CMK (cell line): ENCODE measurements around the gene OBI1.

Experiments used
- DNase-seq: peaks from one replicate; pipeline ENCODE4 v3.0.0-alpha.2; 2010; ENCODE audit warnings: low read depth

The OBI1 gene, protein sequence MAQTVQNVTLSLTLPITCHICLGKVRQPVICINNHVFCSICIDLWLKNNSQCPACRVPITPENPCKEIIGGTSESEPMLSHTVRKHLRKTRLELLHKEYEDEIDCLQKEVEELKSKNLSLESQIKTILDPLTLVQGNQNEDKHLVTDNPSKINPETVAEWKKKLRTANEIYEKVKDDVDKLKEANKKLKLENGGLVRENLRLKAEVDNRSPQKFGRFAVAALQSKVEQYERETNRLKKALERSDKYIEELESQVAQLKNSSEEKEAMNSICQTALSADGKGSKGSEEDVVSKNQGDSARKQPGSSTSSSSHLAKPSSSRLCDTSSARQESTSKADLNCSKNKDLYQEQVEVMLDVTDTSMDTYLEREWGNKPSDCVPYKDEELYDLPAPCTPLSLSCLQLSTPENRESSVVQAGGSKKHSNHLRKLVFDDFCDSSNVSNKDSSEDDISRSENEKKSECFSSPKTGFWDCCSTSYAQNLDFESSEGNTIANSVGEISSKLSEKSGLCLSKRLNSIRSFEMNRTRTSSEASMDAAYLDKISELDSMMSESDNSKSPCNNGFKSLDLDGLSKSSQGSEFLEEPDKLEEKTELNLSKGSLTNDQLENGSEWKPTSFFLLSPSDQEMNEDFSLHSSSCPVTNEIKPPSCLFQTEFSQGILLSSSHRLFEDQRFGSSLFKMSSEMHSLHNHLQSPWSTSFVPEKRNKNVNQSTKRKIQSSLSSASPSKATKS

DNA sequence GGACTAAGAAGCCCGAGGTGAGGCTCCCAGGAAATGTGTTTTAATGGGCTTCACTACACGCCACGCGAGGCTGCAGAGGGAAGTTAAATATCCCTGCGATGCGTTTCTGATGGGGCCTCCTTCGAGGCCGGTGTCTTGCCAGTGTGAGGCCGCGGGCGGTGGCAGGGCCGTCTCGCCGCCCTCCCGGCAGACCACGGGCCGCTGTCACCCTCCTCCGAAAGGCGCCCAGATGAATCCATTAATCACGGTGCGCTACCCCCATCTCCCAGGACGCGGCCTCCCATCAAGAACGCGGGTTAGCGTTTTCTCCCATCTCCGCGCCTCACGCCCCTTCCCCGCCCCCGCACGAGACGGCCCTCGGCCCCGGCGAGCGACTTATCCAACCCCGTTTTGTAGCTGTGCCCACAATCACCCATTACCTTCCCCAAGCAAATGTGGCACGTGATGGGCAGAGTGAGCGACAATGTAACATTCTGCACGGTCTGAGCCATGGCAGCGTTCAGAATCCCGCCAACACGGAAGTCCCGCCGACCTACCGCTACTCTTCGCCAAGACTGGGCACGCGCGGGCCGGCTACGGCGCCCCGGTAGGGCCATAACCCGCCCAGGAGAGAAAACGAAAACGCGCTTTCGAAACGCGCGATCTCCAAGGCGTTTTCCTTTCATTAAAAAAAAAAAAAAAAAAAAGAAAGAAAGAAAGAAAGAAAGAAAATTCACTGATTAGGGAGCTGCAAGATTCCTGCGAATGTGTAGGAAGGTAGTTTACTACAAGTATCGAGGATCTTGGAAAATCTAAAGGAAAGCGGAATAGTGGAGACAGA, at the start of gene OBI1:
Gene OBI1 (minus strand): TSS at position 526 of the 820 bp plus-strand sequence. CDS start 35 bp downstream, at position 491.
- peak; percentile 91 for DNase-seq

DNA sequence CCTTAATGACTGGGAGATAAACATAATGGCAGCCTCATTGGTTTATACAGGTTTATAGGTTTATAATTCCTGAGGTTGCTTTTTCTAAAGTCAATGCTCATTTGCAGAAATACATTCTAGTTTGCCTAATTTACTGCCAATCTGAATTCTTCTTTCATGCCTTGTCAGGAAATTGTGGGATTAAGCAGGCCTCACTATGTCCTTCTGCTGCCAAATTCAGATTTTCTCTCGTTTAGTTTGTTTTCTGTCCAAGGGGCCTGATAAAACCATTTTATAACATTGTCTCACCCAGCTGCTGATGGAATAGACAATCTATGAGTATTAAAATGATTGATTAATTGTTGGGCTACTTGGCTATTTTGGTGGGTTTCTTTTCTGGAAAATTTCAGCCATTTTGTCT, 42.4 kb upstream of the OBI1 start:
- no peak for DNase-seq

DNA sequence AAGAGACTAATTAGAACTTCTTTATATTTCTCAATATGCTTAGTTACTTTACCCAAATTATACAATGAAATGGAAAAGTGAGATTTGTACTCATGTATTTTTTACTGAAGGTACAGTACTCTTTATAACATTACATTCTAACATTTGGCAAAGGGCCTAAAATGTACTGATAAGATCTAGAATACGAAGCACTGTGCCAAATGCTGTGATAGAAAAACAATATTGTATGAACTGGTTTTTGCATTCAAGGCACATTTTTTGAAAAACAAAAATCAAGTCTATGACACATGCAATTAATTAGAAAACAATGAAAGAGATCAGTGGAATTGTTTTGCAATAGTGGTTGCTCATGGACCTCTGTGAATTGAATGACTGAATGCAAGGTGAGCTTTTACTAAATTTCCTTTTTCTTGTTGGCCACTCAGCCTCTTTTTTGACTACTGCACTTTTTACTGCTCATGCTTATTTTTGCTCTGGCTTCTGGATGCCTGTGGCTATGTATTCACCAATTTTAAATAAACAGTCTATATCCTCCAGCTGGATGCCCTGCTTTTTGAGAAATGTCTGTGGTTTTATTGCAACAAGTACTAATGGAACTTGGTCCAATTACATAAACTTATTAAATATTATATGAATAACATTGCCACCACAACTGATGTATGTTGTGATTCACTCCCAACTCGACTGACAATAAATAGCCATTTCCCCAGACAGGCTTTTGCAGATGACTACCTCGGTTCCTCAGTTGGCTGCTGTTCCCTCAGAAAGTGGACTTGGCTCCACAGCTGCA, 41.4 kb upstream of the OBI1 start:
- DNase-seq = no peak

DNA sequence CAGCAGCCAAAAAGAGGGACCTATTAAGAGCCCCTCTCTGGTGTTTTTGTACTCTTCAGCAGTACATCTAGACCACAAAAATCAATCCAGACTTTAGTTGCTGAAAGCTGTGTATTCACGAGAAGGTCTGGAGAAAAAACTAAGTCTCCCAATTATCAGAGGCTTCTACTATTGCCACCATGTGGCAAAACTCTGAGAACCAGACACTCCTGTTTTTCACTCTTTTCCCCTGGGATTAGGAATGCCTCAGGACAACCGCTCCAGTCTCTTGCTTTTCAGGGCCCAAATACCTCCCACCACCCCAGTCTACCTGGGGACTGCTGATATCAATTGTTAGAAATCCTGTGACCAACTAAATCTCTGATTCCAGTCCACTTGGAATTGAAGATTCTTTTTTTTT, 30.1 kb upstream of the OBI1 start:
- DNase-seq = no peak

DNA sequence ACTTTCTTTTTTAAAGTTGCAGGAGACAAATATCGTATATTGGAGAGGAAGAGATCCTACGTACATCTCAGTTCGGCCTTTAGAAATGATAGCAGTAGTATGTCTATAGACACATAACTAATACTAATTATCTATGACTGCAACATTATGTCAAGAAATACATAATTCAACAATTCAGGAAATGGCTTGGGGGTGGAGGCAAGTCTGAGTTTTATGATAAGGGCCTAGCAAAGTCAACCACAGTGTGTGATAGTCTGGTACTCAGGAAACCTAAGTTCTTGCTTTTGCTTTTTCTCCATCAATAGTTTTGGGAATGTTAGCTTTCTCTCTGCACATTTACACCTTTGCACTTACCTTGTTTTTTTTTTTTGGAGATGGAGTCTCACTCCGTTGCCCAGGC, 27.5 kb upstream of the OBI1 start:
- no peak for DNase-seq

DNA sequence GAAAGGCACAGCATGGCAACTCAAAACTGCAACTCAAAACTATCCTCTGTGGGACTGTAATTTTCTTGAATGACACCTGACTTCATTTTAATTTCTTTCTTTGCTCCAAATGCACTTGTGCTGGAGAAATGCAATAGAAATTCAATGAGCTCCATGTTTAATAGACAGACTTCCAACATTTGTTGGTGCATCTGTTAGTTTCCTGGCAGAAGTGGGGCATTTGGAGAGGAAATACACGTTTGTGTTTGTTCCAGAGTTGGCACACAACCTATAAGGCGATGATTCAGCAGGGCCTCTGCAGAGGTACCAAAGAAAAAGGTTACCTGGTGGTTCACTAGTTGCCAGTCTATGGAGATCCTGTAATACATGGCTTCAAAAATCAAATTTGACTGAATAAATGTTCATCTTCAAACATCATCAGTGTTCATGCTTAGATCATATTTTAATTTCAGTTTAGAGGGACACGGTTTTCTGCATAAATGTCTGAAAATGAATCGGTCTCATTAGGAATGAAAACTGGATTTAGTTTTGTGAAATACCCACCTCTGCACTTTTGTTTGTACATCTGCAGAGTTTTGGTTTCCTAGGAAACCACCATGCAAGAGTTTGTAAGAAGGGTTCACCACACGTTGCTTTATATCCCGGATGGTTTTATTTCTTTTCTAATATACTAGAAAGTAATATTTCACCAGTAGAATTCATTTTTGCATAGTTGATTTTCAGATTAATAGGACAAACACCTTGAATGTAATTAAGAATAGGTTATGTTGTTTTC, 21.8 kb upstream of the OBI1 start:
- DNase-seq = no peak

DNA sequence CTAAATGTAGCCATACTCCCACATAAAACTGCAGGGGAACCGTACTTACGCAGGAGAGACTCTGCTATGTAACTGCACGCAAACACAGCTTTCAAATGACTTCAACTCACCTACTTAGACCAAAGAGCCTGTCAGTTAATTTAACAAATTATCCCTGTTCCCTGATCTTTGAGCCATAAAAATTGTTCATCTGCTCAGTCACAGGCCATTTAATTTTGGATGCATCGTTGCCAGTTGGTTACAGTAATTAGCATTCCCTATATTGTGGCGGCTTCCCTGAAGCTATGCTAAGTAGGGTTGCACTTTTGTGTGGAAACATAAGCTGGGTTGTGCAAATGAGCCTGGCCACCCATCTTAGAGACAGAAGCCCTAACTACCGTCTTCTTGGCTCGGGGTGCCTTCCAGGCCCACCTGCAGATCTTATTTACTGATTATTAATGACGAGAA, 21.2 kb upstream of the OBI1 start:
- no peak for DNase-seq

DNA sequence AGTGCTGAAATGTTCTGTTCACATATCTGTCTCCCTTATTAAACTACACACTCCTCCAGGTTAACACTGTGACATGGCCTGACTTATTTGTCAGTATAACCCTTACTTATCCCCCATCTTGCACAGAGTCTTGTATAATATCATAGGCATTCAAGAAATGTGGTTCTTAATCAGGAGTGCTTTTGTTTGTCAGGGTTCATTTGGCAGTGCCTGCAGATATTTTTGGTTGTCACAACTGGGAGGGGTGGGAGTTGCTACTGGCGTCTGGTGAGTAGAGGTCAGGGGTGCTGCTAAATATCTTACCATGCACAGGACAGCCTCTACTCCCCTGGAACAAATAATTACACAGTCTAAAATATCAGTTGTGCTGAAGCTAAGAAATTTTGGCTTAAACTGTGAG, 20.4 kb upstream of the OBI1 start:
- no peak for DNase-seq

DNA sequence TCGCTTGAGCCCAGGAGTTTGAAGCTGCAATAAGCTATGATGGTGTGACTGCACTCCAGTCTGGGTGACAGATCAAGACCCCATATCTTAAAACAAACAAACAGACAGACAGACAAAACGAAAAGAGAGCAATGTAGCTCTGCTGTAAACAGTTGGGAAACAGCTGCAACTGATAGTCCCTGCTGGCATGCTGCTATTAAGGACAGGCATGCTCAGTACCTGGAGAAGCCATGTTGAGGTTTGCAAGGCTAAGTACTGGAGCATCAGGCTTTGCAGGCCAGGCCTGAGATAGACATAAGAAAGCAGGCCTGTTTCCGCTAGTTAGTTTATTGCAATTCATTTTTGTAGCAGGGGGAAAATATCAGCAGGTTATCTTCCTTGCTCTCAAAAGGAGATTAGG, 16.2 kb upstream of the OBI1 start:
- no peak for DNase-seq

DNA sequence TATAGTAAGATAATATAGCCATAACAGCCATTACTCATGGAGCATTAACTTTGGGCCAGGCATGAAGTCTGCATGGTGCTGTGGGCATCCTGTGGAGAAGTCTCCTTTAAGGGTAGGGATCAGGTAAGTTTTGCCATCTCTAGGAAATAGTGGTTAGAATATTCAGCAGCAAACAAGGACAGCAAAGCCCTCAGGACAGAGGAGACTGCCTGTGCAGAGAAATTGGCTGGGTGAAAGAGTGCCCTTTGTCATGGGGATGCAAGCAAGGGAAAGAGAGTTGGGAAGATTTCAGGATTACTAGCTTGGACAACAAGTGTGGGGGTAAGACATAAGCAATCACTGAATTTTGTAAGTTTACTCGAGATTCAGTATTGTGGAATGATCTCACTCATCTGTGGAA, 15.7 kb upstream of the OBI1 start:
- no peak for DNase-seq

DNA sequence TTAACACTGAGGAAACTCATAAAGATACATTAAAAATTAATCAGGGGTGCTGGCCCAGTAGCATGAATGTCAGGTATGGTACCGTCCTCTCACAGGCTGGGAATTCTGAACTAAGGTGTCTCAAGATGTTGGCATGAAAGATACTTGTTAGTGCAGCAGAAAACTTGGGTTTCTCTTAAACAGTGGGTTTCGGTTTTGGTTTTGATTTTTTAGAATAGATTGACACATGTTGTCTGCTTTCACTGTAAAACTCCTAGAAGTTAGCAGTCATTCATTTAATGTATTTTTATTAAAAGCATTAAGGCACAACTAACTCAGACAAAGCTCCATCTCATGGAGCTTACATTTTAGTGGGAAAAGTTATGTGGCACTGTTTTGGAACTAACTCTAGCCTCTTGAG, 3.5 kb upstream of the OBI1 start:
- no peak for DNase-seq

DNA sequence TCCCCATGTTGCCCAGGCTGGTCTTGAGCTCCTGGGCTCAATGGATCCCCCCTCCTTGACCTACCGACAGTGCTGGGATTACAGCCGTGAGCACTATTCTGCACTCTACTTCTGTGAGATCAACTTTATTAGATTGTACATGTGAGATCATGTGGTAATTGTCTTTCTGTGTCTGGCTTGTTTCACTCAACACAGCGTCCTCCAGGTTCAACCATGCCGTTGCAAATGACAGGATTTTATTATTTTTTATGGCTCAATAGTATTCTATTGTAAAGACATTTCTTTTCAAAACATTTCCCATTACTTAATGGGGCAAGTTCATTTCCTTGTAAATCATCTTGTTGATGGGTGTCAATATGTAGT, 1.5 kb upstream of the OBI1 start:
- no peak for DNase-seq

DNA sequence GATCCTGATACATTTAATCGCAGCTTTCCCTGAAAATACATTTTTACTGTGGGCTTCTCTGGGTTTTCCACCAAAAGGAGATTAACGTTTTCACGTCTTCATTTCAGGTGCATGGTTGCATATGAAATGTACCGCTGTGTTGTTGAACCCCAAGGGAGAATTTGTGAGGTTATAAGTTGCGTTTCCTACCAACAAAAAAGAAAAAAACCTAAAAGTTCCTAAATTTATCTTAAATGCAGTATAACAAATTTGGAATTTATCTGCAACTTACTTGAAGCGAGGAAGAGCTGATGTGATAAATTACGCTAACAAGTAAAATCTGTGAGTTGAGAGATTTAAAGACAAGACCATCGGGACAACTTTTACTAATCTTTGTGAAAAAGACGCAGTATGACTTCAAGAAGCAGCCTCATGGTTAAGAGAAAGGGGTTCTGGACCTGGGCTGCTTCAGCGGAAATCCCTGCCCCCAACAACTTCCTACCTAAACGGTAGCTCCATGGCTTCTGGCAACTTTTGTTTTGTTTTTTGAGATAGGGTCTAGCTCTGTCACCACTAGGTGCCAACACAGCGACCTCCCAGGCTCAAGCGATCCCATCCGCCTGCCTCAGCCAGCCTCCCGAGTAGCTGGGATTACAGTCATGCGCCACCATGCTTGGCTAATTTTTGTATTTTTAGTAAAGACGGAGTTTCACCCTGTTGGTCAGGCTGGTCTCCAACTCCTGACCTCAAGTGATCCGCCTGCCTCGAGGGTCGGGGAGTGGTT, 958 bp upstream of the OBI1 start:
- DNase-seq = no peak

DNA sequence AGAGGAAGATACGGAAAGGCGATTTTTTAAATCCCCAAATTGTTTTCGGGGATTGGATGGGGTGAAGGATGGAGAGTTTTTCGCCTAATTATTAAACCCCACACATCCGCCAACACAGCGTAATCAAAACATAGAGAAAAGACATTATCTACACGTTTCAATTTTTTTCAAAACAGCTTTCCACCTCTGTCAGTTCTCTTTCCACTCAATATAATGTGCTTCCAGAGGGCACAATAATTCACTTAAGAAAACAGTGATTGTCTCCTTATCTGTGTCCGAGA, 435 bp upstream of the OBI1 start:
- DNase-seq = no peak

DNA sequence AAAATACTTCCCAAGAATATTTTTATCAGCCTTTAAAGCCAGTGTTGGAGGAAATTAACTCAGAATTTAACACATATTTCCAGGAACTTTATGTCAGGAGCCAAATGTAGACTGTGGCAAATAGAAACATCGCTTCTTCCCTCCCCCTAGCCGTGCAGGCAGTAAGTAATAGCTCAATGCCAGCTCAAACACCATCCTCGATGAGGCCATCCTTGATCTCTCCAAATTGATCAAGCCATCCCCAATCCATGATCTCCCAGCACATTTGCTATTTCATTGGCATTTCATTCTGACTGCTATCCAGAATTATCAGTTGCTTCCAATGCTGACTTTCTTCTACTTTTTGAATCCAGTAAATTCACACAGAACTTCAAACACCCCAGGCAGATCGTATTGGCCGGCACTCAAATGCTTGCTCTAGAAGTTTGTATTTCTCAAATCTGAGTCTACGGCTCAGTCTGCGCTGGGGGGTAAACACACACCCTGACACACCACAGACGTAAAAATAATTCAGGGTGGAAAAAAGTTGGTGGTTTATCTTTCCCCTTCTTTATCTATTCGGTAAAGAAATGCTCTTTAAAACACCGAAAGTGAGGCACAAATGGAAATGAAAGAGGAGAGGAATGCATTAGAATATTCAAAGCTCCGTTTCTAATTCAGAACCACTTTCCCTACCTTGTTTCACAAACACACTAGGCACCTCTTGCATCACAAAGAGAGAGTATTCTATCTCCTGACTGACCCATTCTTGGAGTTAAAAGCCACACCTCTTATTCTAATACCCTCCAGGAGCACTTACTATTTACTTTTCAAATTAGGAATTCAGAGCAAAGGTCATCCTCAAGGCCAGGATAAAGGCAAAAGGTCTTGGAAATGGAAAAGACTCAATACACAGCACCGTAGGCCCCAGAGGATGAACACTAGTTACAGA, 991 bp downstream of the OBI1 start:
- no peak for DNase-seq

DNA sequence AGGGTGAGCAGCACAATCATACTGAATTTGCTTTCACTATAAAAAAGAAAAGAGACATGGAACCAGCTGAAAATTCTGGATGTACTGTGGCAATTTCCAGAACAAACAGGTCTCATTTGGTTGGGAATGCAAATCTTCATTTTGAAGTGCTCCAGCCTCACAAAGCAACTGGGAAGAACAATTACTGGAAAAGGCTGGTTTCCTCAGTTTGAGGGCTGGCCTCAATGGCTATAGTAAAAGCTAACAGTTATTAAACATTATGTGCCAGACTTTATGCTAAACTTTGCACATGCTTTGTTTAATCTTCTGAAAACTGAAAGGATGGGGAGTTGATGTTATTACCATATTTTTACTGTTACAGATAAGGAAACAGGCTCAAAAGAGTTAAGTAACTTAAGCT, 3.0 kb downstream of the OBI1 start:
- no peak for DNase-seq

DNA sequence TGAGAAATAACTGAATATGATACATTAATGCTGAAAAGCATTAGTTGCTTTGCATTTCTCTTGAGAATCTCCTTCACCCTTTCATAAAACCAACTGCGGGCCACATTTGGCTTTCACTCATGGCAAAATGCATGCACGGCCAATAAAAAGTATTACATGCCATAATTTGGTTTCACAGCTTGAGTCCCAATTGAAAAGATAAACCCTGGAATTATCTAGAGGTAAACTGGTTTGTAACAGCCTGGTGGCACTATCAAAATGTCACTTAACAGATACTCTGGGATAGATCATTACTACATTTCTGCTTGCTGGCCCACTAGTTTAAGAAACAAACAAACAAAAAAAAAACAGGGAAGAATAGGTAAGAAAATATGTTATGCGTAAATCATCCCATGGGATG, 3.9 kb downstream of the OBI1 start:
- no peak for DNase-seq

DNA sequence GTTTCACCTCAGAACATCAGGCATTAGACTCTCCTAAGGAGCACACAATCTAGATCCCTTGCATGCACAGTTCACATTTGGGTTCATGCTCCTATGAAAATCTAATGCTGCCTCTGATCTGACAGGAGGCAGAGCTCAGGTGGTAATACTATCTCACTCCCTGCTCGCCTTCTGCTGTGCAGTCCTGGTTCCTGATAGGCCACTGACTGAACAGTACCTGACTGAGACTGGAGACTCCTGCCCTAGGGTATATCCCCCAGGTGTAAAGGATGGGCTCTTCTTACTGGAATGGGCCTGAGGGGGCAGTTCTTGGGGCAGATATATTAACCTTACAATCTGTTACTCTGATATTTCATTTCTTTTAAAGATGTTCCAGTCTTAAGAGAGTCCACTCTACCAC, 6.3 kb downstream of the OBI1 start:
- DNase-seq = no peak

DNA sequence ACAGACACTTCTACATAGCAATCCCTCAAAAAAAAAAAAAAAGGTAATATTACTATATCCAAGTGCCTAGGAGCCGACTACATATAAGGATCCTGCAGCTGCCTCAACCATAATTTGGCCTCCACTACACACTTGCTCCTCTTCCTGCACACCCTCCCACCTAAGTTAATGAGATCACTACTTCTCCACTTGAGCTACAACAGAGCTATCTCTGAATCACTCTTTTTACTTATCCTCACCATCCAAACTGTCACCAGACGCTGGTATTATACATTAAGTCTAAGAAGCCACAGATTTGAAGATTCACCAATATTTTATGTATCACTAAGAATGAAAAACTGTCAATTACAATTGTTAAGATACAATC, 8.3 kb downstream of the OBI1 start:
- DNase-seq = no peak
